Stomach (tissue), 9 donors: ENCODE measurements around the gene PARK7. TPM values are rescaled to one million over a fixed set of nuclear protein-coding genes. Genes with fewer than 3 reads are reported as not detected.

ENCODE experiments used
- DNase-seq, 2 donors: peaks; one replicate each; pipeline versions ENCODE4 v3.0.0 to v3.0.0-alpha.2; 2013 to 2019
- H3K27ac ChIP-seq, 5 donors: fragments of 200-600 bp in 4 of 5; sonication (generic) in 4 of 5; one replicate each; pipeline ENCODE4 v1.5.1; 2013 to 2019; ENCODE audit warnings: mild to moderate bottlenecking in 1 of 5, moderate library complexity in 1 of 5
- H3K27me3 ChIP-seq, 3 donors: fragments of 200-600 bp; sonication (generic); one replicate each; pipeline ENCODE4 v1.5.1; 2017 to 2019; ENCODE audit warnings: mixed run types in 1 of 3
- H3K36me3 ChIP-seq, 4 donors: fragments of 200-600 bp; sonication (generic); 1 replicate in 3 of 4; 2 replicates in 1 of 4; pipeline ENCODE4 v1.5.1; 2016 to 2019
- H3K4me1 ChIP-seq, 4 donors: fragments of 200-600 bp; sonication (generic); one replicate each; pipeline ENCODE4 v1.5.1; 2016 to 2019
- H3K4me3 ChIP-seq, 4 donors: fragments of 200-600 bp; sonication (generic) in 3 of 4; one replicate each; pipeline ENCODE4 v1.5.1; 2016 to 2019; ENCODE audit warnings: mild to moderate bottlenecking in 1 of 4
- H3K9me3 ChIP-seq, 4 donors: fragments of 200-600 bp; sonication (generic); one replicate each; pipeline ENCODE4 v1.5.1; 2016 to 2019
- EP300 ChIP-seq: sonication (generic); formaldehyde crosslinking; IDR thresholded peaks from one replicate; pipeline ENCODE4 v1.6.1; 2017; ENCODE audit warnings: antibody characterized with exemption
- POLR2A ChIP-seq, 4 donors: fragments of 450-650 bp; IDR thresholded peaks; one replicate each; pipeline ENCODE4 v1.6.1; 2016; ENCODE audit warnings: antibody characterized with exemption in 4 of 4, control low read depth in 2 of 4, mild to moderate bottlenecking in 1 of 4, moderate library complexity in 1 of 4
- POLR2AphosphoS5 ChIP-seq, 3 donors: sonication (generic); formaldehyde crosslinking; IDR thresholded peaks; one replicate each; pipeline ENCODE4 v1.6.1; 2016; ENCODE audit warnings: antibody characterized with exemption in 3 of 3
- WGBS, 5 donors: extraction: QIAGEN DNeasy Blood & Tissue Kit in 3 of 5; methylation state at CpG; one replicate each; pipeline versions ENCODE4 v1.1.5 to v1.1.7; 2013 to 2018; 5-methylcytosine and 5-hydroxymethylcytosine counted together
- intact Hi-C: fragments of 100-400 bp; cut with DNase I; formaldehyde crosslinking; loops from one replicate; pipeline ENCODE4 v1.15.1; 2023; ENCODE audit warnings: low total_unique reads
- polyA plus RNA-seq, 3 donors: library from polyadenylated mRNA; stranded (reverse); fragments of 200-250 nt; gene quantifications; one replicate each; pipeline ENCODE4 v1.2.3, GENCODE V29; 2013
- total RNA-seq, 5 donors: library from RNA; depleted of rRNA; stranded (reverse); fragments of >200 nt; gene quantifications; one replicate each; pipeline versions ENCODE4 v1.1.0 to v1.2.3, GENCODE V29; 2014 to 2016
- TF ChIP-seq, protein P1 (sequence below), 7 experiments: fragments of 450-650 bp in 4 of 7; fragments of 200-600 bp in 3 of 7; sonication (generic) in 3 of 7; IDR thresholded peaks; one replicate each; pipeline ENCODE4 v1.5.1; 2016 to 2019; ENCODE audit warnings: antibody characterized with exemption in 7 of 7, control low read depth in 2 of 7, mild to moderate bottlenecking in 1 of 7
- donor health status: healthy with polysubstance abuse.
- donor health status: Bipolar disorder and iron deficiency.
- donor health status: healthy.

The PARK7 gene
- total and polyA plus RNA-seq, 8 donors, result 41.4 to 350 (median 142) TPM

DNA sequence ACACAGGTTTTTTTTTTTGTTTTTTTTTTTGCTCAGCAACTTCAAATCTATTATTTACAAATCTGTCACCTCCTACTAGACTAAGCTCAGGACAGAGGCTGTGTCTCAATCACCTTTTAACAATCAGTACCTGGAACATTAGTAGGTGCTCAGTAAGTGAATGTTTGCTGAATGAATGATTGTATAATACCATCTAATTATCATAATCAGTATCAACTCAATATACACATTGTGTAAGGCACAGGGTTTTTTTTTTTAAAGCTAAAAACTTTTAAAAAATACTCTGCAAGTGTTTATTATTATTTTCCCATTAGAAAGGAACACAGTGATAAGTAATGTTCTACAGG, 55.4 kb downstream of the PARK7 start:
- Histone ChIP-seq H3K4me3 (peak overlapping the region in 1 of 4 donors; percentile 26), H3K9me3 (no peaks in the 10 kb centered on the region), H3K27ac (peak overlapping the region in 4 of 5 donors; percentile 62 to 98 (median 76)), H3K27me3 (no peaks in the 10 kb centered on the region), H3K4me1 (peaks cover 48 to 97% (median 71%) of the 10 kb centered on the region in 4 donors), H3K36me3 (peaks cover 26 to 35% (median 29%) of the 10 kb centered on the region in 4 donors)
- TF ChIP-seq POLR2A (IDR thresholded peaks at IDR 0.05) (no peak), EP300 (no peak), POLR2AphosphoS5 (IDR thresholded peaks at IDR 0.05) (no peak)
- TF ChIP-seq, protein P1, sequence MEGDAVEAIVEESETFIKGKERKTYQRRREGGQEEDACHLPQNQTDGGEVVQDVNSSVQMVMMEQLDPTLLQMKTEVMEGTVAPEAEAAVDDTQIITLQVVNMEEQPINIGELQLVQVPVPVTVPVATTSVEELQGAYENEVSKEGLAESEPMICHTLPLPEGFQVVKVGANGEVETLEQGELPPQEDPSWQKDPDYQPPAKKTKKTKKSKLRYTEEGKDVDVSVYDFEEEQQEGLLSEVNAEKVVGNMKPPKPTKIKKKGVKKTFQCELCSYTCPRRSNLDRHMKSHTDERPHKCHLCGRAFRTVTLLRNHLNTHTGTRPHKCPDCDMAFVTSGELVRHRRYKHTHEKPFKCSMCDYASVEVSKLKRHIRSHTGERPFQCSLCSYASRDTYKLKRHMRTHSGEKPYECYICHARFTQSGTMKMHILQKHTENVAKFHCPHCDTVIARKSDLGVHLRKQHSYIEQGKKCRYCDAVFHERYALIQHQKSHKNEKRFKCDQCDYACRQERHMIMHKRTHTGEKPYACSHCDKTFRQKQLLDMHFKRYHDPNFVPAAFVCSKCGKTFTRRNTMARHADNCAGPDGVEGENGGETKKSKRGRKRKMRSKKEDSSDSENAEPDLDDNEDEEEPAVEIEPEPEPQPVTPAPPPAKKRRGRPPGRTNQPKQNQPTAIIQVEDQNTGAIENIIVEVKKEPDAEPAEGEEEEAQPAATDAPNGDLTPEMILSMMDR (IDR thresholded peaks at IDR 0.05), result no peak
- intact Hi-C loops, result no loop called here
- no peak for DNase-seq

DNA sequence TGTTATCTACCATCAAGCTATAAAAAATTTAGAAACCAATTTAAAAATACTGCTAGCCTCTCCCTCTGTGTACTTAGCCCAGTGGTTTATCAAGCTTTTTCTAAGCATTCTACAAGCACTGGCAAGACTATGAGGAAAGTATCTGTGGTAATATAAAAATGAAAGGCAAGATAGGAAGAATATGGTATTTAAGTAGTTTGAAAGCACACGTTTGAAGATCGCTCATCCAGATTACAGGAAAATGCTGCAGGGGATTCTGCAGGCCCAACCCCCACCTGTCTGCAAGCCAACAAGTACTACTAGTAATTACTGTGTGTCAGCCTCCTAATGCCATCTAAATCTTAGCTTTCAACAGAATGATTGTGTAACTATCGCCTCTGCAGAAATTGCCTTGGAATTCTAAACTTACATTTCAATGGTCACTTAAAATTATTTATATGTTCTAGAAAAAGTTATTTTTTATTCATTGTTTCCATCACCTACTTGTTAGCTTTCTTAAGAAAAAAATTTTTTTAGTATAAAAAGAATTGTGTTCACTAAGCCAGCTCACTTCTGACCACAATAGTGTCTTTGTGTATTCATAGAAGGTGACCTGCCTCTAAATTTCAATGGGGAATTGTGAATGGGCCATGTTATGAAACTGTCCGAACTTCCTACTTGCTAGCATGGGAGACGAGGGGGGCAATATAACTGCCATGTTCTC, 56.1 kb downstream of the PARK7 start:
- H3K4me1 ChIP-seq, result peaks cover 43 to 97% (median 74%) of the 10 kb centered on the region in 4 donors
- H3K9me3 ChIP-seq, result no peaks in the 10 kb centered on the region
- intact Hi-C loops, result no loop called here
- H3K36me3 ChIP-seq, result peaks cover 19 to 27% (median 21%) of the 10 kb centered on the region in 4 donors
- peak in 1 of 2 donors; percentile 55 for DNase-seq
- TF ChIP-seq POLR2A (IDR thresholded peaks at IDR 0.05) (no peak), EP300 (no peak), POLR2AphosphoS5 (IDR thresholded peaks at IDR 0.05) (peak; percentile 4 to 26 (median 14))
- TF ChIP-seq, protein P1 (IDR thresholded peaks at IDR 0.05), result no peak
- H3K27me3 ChIP-seq, result no peaks in the 10 kb centered on the region
- WGBS, 5 donors, result 23 to 34% (median 25%) methylated on average over 5 of the region's 5 CpGs
- peak overlapping the region in 4 of 5 donors; percentile 52 to 98 (median 76) for H3K27ac ChIP-seq
- H3K4me3 ChIP-seq, result no peak overlapping the region

DNA sequence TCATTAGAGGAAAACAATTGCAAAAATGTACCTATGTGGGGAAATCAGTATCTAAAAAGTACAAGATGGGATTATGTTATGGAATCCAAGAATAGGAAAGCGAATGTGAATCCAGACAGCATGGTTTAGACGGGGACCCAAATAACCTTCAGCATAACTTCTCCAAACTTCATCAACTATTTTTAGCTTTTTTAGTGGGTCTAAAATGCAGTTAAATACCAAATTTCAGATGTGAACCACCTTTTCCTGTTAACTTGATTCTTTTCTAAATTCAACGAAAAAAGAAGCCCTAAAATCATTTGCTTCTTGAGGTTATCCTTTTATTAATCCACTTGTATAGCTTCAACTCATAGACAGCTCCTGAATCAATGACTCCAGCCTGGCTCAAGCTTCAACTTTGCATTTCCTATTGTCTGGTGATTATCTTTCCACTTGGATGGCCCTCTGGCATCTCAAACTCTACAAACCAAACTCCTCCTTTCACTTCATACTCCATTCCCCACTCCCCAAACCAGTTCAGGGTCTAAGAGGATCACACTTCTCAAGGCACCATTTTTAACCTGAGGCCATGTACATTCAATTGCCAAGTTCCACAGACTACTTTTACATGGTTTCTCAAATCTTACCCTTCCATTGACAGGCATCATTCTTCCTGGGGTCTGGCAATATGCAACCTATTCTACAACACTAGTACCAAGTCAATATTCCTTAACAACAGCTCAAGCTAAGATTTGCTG, 57.1 kb downstream of the PARK7 start:
- Histone ChIP-seq H3K27me3 (no peaks in the 10 kb centered on the region), H3K36me3 (peaks cover 11 to 17% (median 12%) of the 10 kb centered on the region in 4 donors), H3K9me3 (no peaks in the 10 kb centered on the region), H3K4me3 (peak overlapping the region in 1 of 4 donors; percentile 3), H3K4me1 (peaks cover 43 to 97% (median 81%) of the 10 kb centered on the region in 4 donors), H3K27ac (peak overlapping the region in 4 of 5 donors; percentile 52 to 98 (median 76))
- intact Hi-C loops, result no loop called here
- 81 to 91% (median 88%) methylated on average over 3 of the region's 3 CpGs for WGBS, 5 donors
- DNase-seq, result no peak
- TF ChIP-seq, protein P1 (IDR thresholded peaks at IDR 0.05), result no peak
- TF ChIP-seq EP300 (no peak), POLR2A (IDR thresholded peaks at IDR 0.05) (no peak), POLR2AphosphoS5 (IDR thresholded peaks at IDR 0.05) (peak in 1 of 3 donors; percentile 8)

DNA sequence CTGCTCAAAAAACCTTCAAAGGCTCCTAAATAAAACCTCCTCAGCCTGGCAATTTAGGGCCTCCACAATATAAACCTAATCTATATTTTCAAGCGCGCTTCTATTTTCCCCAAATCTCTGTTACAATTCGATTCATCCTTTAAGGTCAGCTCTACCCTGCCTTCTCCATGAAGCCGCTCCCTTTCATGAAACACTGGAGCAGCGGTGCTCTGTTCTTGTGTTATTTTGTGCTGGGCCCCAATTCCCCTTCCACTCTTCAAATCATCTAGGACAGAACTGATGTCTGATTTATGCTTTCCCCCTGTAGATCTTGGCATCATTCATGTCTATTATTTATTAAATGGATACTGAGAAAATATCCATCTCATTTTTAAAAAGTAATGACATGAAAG, 57.7 kb downstream of the PARK7 start:
- Histone ChIP-seq H3K4me3 (no peak overlapping the region), H3K4me1 (peaks cover 43 to 98% (median 80%) of the 10 kb centered on the region in 4 donors), H3K27me3 (no peaks in the 10 kb centered on the region), H3K36me3 (peaks cover 5 to 11% (median 6%) of the 10 kb centered on the region in 4 donors), H3K27ac (peak overlapping the region in 4 of 5 donors; percentile 52 to 98 (median 76)), H3K9me3 (no peaks in the 10 kb centered on the region)
- TF ChIP-seq POLR2AphosphoS5 (IDR thresholded peaks at IDR 0.05) (no peak), POLR2A (IDR thresholded peaks at IDR 0.05) (no peak), EP300 (no peak)
- TF ChIP-seq, protein P1 (IDR thresholded peaks at IDR 0.05), result no peak
- no peak for DNase-seq
- 95 to 98% (median 97%) methylated on average over 5 of the region's 5 CpGs for WGBS, 5 donors
- intact Hi-C loops, result no loop called here
